ENCODE data around the gene STAC2.

DNA sequence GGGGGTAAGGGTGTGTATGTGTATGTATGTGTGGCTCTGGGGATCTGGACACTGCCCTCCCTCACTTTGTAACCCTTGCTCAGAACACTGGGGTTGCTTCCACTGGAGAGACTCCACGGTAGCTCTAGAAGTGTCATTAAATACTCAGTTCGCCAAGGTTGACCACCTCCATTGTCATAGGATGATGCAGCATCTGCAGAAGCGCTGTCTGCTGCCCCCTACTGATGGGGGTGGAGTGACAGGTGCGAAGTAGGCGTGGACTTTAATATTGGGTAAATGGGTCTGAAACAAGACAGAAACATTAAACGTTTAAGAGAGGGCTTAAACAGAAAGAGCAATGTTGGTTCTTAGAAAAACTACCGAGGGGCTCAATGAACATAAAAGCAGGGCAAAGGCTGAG, 35.5 kb upstream of the STAC2 start:
- TF ChIP-seq, protein P1, sequence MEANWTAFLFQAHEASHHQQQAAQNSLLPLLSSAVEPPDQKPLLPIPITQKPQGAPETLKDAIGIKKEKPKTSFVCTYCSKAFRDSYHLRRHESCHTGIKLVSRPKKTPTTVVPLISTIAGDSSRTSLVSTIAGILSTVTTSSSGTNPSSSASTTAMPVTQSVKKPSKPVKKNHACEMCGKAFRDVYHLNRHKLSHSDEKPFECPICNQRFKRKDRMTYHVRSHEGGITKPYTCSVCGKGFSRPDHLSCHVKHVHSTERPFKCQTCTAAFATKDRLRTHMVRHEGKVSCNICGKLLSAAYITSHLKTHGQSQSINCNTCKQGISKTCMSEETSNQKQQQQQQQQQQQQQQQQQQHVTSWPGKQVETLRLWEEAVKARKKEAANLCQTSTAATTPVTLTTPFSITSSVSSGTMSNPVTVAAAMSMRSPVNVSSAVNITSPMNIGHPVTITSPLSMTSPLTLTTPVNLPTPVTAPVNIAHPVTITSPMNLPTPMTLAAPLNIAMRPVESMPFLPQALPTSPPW (CRISPR knock-in tag; IDR thresholded peaks at IDR 0.05), result no peak
- TF ChIP-seq ZNF121 (CRISPR knock-in tag; conservative IDR thresholded peaks at IDR 0.05), result no peak
- TF ChIP-seq POLR2A (conservative IDR thresholded peaks at IDR 0.05), result no peak
- no peak for TF ChIP-seq HDAC6 (IDR thresholded peaks at IDR 0.05; ENCODE audit: low read depth, low read length)

All from K562 (cell line).